HFFc6 (cell line): Measurements from ENCODE around the gene IMPACT. TPM values are rescaled to one million over a fixed set of nuclear protein-coding genes. Genes with fewer than 3 reads are reported as not detected.

Source experiments
- DNase-seq: peaks from one replicate; pipeline ENCODE4 v3.0.0-alpha.2; 2018
- H3K27ac Mint-ChIP-seq: 2 replicates; pipeline ENCODE4 v1.8.0; 2020; ENCODE audit warnings: mild to moderate bottlenecking, mixed read lengths
- H3K27me3 Mint-ChIP-seq: 2 replicates; pipeline ENCODE4 v1.8.0; 2021; ENCODE audit warnings: mild to moderate bottlenecking, moderate library complexity, mixed read lengths; ENCODE audit not compliant: insufficient read depth
- H3K36me3 Mint-ChIP-seq: 2 replicates; pipeline ENCODE4 v1.8.0; 2021; ENCODE audit warnings: low read depth, mixed read lengths
- H3K4me1 Mint-ChIP-seq: 2 replicates; pipeline ENCODE4 v1.8.0; 2020; ENCODE audit warnings: low read depth, mixed read lengths
- H3K4me3 Mint-ChIP-seq: 2 replicates; pipeline ENCODE4 v1.8.0; 2020; ENCODE audit warnings: mild to moderate bottlenecking, moderate library complexity, mixed read lengths
- H3K9me3 Mint-ChIP-seq: 2 replicates; pipeline ENCODE4 v1.8.0; 2020; ENCODE audit warnings: mild to moderate bottlenecking, mixed read lengths
- total RNA-seq, 6 experiments: library from RNA; stranded (reverse); fragmentation: NEBNext Ultra II Directional; extraction: Animal tissue kit (Norgen Biotek cat#: 25700); gene quantifications; 2 replicates in 1 of 6; 3 replicates in 5 of 6; pipeline ENCODE4 v1.2.3, GENCODE V29; 2021
- TF ChIP-seq, protein P1 (sequence below): fragments of 200-600 bp; sonication (generic); IDR thresholded peaks from 2 replicates; pipeline ENCODE4 v1.5.0; 2021; ENCODE audit warnings: antibody characterized with exemption, mild to moderate bottlenecking

The IMPACT gene
- total RNA-seq, 6 experiments from 2014 or later, result 37.5 to 49.6 (median 45.6) TPM

DNA sequence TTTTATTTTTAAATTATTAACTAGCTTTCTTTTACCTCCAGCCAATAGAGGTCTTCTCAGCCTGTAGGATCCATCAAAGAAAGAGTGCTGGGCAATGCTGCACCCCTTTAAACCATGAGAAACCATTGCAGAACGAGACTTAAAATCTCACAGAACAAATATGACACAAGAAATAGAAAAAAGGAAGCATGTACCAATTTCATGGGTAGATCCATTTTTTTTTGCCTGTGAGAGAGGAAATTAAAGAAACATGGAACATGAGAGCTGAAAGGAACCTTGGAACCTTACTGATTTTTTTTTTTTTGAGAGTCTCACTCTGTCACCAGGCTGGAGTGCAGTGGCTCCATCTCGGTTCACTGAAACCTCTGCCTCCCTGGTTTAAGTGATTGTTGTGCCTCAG, 47.9 kb downstream of the IMPACT start:
- TF ChIP-seq, protein P1, sequence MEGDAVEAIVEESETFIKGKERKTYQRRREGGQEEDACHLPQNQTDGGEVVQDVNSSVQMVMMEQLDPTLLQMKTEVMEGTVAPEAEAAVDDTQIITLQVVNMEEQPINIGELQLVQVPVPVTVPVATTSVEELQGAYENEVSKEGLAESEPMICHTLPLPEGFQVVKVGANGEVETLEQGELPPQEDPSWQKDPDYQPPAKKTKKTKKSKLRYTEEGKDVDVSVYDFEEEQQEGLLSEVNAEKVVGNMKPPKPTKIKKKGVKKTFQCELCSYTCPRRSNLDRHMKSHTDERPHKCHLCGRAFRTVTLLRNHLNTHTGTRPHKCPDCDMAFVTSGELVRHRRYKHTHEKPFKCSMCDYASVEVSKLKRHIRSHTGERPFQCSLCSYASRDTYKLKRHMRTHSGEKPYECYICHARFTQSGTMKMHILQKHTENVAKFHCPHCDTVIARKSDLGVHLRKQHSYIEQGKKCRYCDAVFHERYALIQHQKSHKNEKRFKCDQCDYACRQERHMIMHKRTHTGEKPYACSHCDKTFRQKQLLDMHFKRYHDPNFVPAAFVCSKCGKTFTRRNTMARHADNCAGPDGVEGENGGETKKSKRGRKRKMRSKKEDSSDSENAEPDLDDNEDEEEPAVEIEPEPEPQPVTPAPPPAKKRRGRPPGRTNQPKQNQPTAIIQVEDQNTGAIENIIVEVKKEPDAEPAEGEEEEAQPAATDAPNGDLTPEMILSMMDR, result no peak
- Mint-ChIP-seq H3K4me1 (peaks cover 6% of the 10 kb centered on the region; the same call in 1 of the 2 replicates), H3K9me3 (no peaks in the 10 kb centered on the region), H3K27ac (no peak overlapping the region), H3K4me3 (no peak overlapping the region), H3K36me3 (no peaks in the 10 kb centered on the region), H3K27me3 (peaks cover 5% of the 10 kb centered on the region)
- no peak for DNase-seq

DNA sequence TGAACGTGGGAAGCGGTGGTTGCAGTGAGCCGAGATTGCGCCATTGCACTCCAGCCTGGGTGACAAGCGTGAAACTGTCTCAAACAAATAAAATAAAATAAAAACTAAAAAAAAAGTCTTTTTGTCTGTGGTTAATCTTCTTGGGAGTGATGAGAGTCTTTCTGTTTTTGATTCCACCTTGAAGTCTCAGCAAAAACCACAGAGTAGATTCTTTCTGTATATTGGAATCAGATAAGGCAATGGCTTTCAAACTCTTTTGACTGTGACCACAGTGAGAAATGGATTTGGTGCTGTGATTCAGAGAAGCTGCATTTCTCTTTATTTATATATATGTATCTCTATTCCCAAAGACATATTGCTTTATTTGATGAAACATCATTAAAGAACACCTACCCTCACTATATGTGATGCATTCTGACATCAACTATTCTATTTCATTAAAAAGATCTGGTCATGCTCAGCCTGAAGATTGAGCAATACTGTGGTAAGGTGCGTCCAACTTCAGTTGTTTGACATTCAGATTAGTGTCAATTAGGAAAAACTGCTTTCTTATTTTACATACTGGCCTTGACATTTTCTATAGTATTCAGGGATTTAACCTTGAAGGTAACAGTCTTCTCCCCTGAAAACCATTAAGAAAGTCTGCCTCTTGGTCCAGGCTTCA, 49.6 kb downstream of the IMPACT start:
- Mint-ChIP-seq H3K4me3 (no peak overlapping the region), H3K27ac (no peak overlapping the region), H3K27me3 (peaks cover 9% of the 10 kb centered on the region), H3K4me1 (peaks cover 6% of the 10 kb centered on the region; the same call in 1 of the 2 replicates), H3K36me3 (no peaks in the 10 kb centered on the region), H3K9me3 (no peaks in the 10 kb centered on the region)
- TF ChIP-seq, protein P1, result no peak
- no peak for DNase-seq

DNA sequence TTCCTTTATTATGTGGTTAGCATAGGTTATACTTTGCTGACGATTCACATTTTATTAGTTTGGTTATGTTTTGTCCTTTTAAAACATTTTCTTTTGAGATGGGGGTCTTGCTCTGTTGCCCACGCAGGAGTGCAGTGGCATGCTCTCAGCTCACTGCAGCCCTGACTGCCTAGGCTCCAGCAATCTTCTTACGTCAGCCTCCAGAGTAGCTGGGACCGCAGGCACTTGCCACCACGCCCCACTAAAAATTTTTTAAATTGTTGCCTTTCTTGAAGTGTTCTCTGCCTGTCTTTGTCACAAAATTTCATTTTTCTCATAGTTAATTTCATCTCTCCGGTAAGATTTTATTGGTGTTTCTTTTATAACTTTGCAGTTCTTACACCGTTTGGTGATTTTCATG, 52.9 kb downstream of the IMPACT start:
- no peaks in the 10 kb centered on the region for H3K4me1 Mint-ChIP-seq
- H3K36me3 Mint-ChIP-seq, result no peaks in the 10 kb centered on the region
- TF ChIP-seq, protein P1, result no peak
- DNase-seq, result no peak
- H3K27ac Mint-ChIP-seq, result no peak overlapping the region
- peaks cover 7% of the 10 kb centered on the region for H3K27me3 Mint-ChIP-seq
- H3K9me3 Mint-ChIP-seq, result no peaks in the 10 kb centered on the region
- H3K4me3 Mint-ChIP-seq, result no peak overlapping the region

DNA sequence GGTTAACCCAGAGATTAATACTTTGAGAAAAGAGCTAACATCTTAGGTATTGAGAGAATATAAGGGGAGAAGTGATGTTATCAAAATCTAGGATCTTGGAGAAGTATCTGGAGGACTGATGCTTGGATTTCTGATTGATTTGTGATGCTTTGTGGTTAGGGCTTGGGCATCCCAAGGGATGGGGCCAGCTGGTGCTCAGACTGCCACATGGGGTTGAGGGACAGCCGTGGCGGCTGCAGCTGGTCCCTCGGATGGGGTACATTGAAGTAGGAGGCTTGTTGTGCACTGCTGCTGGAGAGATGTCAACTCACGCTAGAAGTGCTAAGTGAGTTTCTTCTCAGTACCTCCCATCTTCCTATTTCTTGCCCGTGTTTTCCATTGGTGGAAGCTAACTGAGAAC, 56.4 kb downstream of the IMPACT start:
- Mint-ChIP-seq H3K4me1 (no peaks in the 10 kb centered on the region), H3K27ac (no peak overlapping the region), H3K9me3 (no peaks in the 10 kb centered on the region), H3K4me3 (no peak overlapping the region), H3K36me3 (no peaks in the 10 kb centered on the region), H3K27me3 (peaks cover 16% of the 10 kb centered on the region)
- TF ChIP-seq, protein P1, result no peak
- DNase-seq, result no peak

DNA sequence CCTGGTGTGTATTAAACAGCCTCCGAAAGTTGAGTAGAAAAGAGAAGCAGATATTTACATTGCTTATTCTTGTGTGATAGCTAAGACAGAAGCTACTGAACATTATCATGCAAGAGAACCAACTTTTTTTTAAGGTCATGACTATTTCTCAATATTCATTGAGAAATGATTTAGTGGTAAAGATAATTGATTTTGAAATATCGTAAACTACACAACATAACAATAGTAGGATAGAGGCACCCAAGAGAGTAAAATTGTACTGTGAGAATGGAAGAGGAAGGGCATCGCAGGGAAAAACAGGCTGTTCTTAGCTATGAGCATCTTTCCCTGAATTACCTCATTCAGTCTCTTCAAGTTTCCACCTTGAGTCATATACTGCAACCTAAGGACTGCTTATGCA, 59.2 kb downstream of the IMPACT start:
- peaks cover 11% of the 10 kb centered on the region for H3K27me3 Mint-ChIP-seq
- TF ChIP-seq, protein P1, result no peak
- peaks cover 12% of the 10 kb centered on the region for H3K4me1 Mint-ChIP-seq
- H3K9me3 Mint-ChIP-seq, result no peaks in the 10 kb centered on the region
- H3K4me3 Mint-ChIP-seq, result no peak overlapping the region
- DNase-seq, result no peak
- no peaks in the 10 kb centered on the region for H3K36me3 Mint-ChIP-seq
- H3K27ac Mint-ChIP-seq, result no peak overlapping the region

DNA sequence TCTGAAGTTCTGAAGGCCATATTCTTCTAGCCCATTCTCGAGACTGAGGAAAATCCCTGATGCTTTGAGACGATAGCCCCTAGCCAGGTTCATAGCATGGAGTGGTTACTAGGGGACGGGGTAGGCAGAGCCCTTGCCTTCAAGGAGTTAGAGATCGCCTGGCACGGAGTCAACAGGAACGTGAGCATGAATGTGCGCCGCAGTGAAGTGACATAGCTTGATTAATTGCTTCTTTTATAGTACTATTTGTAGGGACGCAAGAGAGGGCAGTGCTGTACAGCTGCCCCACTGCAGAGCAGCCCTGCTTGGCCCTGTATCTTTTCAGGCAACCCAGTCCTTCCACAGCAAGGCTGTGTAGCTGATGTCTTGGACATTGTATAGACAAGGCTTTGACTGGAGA, 60.2 kb downstream of the IMPACT start:
- H3K36me3 Mint-ChIP-seq, result no peaks in the 10 kb centered on the region
- no peak for DNase-seq
- H3K27me3 Mint-ChIP-seq, result peaks cover 11% of the 10 kb centered on the region

More for the DNA sequence above, 60.2 kb downstream of the IMPACT start:
- no peak overlapping the region for H3K27ac Mint-ChIP-seq
- H3K4me1 Mint-ChIP-seq, result peaks cover 12% of the 10 kb centered on the region
- no peak overlapping the region for H3K4me3 Mint-ChIP-seq
- TF ChIP-seq, protein P1, result no peak
- H3K9me3 Mint-ChIP-seq, result no peaks in the 10 kb centered on the region
